Ramos (cell line): Measurements from ENCODE around the gene KLHL26.
"Not testable (repeated sequence)": the region's sequence is repeated elsewhere in the genome, so short reads cannot be mapped to it uniquely, and the experiment has no call there.

Experiments
- in situ Hi-C: fragments of 300-500 bp; cut with MboI; formaldehyde crosslinking; loops from one replicate; pipeline ENCODE4 v1.14.3; 2022; ENCODE audit warnings: low sequenced_read_pairs; ENCODE audit not compliant: unreplicated experiment

KLHL26 gene, protein sequence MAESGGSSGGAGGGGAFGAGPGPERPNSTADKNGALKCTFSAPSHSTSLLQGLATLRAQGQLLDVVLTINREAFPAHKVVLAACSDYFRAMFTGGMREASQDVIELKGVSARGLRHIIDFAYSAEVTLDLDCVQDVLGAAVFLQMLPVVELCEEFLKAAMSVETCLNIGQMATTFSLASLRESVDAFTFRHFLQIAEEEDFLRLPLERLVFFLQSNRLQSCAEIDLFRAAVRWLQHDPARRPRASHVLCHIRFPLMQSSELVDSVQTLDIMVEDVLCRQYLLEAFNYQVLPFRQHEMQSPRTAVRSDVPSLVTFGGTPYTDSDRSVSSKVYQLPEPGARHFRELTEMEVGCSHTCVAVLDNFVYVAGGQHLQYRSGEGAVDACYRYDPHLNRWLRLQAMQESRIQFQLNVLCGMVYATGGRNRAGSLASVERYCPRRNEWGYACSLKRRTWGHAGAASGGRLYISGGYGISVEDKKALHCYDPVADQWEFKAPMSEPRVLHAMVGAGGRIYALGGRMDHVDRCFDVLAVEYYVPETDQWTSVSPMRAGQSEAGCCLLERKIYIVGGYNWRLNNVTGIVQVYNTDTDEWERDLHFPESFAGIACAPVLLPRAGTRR

GRCh38 chr19:18636969-18637629, at the start of gene KLHL26:
KLHL26 (plus strand) TSS chr19:18637028; CDS start chr19:18637055, 27 bp downstream.
- in situ Hi-C loops, result no loop called here

DNA sequence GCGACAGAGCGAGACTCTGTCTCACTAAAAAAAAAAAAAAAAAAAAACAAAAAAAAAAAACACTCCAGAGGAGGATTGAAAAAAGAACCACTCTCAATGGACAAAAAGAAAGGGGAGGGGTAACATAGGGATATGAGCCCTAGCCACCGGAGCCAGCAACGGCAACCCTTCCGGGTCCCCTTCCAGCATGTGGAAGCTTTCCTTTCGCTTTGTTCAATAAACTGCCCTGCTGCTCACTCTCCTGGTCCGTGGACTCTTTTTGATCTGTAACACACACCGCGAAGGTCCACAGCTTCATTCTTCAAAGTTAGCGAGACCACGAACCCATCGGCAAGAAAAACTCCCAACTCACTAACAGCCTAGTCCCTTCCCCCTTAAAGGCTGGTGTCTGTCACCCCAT, 49.3 kb upstream of the KLHL26 start:
- in situ Hi-C loops, result no loop called here

- in situ Hi-C loops, result no loop called here
These were observed 48.7 kb upstream of the KLHL26 start for GRCh38 chr19:18587962-18588610.

- in situ Hi-C loops, result no loop called here
These were observed 48.0 kb upstream of the KLHL26 start, which contains the start of gene REX1BD for GRCh38 chr19:18588611-18589379. REX1BD (plus strand) TSS chr19:18588798; CDS start chr19:18588802, 4 bp downstream.

DNA sequence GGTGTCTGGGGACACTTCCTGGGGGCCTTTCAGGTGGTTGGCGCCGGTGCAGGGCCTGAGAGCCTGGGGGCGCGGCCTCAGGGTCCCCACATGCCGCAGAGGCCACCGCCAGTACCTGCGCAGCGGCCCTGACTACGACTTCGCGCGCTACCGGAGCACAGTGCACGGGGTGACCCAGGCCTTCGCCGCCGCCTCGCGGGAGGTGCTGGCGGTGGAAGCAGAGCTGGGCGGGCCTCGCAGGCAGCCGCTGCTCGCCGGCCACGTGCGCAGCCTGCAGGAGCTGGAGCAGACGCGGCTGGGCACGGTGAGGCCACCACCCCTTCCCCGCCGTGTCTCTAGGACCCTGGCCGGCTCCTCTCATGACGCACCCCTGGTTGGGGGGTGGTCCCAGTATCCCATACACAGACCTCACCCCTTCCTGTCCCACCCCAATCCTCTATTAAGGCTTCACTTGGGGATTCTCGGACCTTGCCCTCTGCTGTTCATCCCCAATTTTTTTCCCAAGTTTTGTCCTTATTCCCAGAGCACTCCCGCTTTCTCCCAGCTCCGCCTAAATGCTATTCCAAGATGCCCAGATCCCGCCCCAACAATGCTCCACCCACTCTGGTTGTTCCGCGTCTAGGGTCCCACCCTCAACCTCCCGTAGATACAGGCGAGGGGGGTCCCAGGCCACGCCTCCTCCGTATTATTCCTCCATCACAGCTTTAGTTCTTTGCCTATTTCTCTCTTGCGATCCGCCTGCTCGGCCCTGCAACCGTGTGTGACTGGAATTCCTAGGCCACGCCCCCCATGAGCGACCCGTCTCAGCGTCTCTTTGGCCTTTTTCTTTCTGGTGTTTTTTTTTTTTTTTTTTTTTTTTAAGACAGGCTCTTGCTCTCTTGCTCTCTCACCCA, 47.2 kb upstream of the KLHL26 start:
- in situ Hi-C loops, result no loop called here

GRCh38 chr19:18590273-18591272, 46.3 kb upstream of the KLHL26 start:
- in situ Hi-C loops, result no loop called here

GRCh38 chr19:18591735-18592385, 45.0 kb upstream of the KLHL26 start:
- in situ Hi-C loops, result no loop called here

DNA sequence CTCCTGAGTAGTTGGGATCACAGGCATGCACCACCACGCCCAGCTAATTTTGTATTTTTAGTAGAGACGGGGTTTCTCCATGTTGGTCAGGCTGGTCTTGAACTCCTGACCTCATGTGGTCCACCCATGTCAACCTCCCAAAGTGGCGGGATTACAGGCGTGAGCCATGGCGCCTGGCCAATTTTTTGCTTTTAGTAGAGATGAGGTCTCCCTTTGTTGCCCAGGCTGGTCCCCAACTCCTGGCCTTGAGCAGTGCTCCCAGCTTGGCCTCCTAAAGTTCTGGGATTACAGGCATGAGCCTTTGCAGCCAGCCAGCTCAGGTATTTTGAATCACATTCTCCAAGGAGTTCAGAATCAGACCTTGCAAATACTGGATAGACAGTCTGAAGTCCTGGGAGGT, 44.1 kb upstream of the KLHL26 start:
- in situ Hi-C loops, result not testable (repeated sequence)

DNA sequence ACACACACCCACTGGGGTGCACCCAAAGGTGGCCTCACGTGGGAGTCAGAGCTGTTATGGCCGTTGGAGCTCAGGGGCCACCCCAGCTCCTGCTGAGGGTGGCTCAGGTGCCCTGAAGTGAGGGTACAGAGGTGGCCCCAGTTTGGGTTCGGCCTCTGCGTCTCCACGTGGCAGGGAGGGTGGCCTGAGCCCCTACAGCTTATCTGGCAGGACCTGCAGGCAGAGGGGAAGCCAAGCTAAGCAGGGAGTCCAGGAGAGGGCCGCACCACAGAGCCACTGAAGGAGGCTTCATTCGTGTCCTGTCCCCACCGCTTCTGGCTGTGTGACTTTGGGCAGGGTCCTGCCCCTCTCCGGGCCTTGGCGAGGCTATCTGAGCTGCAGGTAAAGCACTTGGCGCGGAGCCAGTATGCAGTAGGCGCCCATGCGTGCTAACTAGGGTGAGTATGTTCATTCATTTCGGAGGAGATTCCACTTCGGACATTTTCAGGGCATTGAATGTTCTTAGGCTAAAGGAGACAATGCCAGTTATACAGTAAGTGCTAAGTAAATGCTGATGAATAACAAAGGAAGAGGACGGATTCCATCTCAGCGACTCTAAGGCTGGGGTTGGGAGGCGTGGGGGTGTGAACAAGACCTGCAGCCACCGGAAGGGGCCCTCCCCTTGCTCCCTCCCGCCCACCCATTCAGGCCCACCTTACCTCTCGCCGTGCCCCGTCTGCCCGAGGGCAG, 43.3 kb upstream of the KLHL26 start:
- in situ Hi-C loops, result no loop called here

DNA sequence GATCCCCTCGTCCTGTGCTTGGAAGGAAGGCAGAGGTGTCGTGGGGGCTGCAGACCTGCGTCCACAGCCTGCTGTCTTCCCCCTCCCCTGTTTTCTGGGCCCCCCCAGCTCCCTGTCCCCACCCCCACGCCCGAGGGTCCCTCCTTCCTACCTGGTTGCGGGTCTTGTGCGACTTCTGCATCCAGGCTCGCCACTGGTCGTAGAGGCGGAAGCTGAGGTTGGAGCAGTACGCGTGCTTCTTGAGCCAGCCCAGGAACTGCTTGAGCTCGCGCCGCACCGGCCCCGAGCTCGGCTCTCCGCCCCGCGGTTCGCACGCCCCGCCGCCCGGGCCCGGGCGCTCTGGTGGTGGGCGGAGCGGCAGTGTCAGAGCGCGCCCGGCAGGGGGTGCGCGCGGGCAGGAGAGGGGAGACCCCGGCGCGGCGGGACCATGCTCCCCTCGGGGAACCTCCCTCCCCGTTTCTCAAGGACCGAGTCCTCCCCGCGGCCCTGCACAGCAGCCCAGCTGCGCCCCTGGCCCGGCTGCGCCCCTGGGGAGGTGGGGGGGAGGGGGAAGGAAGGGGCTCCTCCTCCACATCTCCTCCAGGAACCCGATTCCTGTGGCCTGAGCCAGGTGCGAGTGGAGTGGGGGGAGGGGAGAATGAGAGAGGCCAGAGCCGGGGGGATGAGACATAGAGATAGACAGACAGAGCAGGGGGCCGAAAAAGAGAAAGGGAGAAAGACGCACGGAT, 42.6 kb upstream of the KLHL26 start:
- in situ Hi-C loops, result no loop called here

DNA sequence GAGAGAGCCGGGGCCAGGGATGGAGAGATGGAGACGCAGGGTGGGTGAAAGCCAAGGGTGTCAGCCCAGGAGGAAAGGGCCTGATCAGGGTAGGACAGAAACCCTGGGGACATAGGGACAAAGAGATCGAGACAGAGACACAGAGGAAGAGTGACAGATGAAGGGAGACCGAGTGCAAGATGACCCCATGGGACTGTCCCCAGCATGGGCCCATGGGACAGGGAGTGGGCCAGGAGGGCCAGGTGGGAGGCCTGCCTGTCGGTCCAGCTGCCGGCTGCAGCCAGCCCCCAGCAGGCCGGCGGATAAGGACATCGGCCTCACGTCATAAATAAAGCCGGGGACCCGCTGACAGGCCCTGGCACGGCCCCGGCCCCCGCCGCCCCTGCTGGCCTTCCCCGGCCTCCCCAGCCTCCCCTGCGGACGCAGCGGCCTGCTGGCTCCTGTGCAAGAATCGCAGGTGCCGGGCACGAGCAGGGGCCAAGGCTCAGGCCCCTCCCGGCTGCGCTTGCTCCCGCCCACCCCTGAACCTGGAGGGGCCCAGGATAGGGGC, 41.9 kb upstream of the KLHL26 start:
- in situ Hi-C loops, result no loop called here

DNA sequence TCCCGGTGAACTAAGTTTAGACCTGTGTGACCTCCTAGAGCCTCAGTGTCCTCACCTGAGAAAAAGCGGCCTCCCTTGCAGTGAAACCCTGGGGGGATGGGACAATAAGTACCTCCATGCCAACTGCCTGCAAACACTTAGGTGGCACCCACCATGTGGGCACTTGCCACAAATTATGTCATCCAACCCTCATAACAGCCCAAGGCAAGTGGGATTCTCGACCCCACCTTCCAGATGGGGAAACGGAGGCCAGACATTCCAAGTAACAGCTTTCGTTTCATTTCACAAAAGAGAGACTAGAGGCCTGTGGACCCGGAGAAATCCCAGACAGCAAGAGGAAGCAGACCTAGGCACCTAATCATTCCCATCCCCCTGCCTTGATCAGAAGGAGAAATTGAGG, 41.4 kb upstream of the KLHL26 start:
- in situ Hi-C loops, result no loop called here

GRCh38 chr19:18596752-18597157, 40.1 kb upstream of the KLHL26 start:
- in situ Hi-C loops, result no loop called here

DNA sequence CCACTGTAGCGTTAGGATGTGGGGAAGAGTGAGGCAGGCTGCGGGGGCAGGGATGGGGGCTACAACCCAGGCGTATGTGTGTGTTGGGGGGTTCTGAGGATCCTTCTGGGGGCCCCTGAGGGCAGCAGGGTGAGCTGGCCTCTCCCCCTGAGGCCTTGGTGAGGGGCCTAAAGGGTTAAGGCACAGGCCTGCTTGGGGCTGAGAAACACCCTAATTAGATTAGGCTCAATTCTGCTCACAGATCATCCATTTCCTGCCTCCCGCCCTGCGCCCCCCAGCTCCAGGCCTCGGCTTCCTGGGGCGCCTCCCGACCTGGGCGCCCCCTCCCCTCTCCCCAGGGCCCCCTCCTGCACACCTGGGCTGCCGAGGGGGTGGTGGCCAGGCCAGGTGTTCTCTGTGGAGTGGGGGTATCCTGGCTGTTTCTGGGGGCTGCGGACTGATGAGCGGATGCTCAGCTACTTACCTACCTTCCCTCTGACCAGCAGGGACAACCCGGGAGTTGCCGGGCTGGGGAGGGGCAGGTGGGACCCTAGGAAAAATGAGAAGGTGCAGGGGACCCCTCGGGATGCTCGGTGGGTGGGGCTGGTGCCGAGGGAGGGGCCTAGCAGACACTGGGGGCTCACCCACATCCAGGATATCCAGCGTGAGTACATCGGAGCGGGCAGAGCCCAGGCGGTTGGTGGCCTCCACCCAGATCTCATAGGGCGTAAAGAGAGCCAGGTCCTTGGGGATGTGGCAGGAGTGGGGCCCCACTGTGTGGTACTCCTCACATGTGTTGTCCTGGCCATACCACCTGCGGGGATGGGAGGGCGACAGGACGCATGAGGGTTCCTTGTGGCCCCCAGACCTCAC, 38.8 kb upstream of the KLHL26 start:
- in situ Hi-C loops, result no loop called here

GRCh38 chr19:18599485-18599884, 37.3 kb upstream of the KLHL26 start:
- in situ Hi-C loops, result no loop called here
